GM03348 (cell line): Measurements from ENCODE around the gene CPXM1.
"Not testable (repeated sequence)": the region's sequence is repeated elsewhere in the genome, so short reads cannot be mapped to it uniquely, and the experiment has no call there.

Experiments
- DNase-seq: peaks from one replicate; pipeline ENCODE4 v3.0.0; 2012; ENCODE audit warnings: low spot score

Gene CPXM1

GRCh38 chr20:2820896-2821869, 20.8 kb upstream of the CPXM1 start:
- DNase-seq = no peak

DNA sequence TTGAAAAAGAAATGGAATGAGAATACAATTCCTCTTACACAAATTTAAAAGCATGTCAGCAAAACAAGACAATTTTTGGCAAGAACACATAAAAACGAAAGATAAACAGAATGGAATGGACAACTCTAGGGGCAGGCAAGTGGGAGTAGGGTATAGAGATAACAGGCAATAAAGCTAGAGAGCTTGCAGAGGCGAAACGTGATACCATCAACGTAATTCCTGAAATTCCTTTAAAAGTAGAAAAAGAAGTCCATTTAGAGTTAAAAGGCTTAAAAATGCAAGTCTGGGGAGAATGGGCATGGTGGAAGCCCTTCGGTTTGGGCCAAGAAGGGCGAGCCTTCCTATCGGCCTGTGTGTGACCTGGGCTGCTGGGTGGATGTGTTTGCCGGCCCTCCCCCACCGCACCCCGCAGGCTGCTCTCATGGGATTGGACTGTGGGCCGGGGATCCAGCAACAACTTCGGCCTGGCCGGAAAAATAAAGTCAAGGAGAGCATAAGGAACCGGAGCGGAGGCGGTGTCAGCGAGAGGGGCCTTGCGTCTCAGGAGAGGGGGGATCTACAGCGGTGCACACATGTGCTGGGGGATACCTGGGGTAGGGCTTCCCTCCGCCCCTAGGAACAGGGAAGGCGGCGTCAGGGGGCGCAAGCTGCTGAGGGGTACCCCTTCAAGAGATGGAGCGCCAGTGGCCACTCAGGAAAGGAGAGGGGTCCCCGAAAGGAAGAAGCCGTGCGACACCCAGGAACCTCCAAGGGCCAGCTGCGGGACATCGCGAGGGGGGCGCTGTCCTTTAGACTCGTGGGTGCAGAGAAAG, 19.9 kb upstream of the CPXM1 start:
- peak; percentile 45 for DNase-seq

- DNase-seq = peak; percentile 6
Observed at GRCh38 chr20:2817891-2818595, 17.6 kb upstream of the CPXM1 start.

GRCh38 chr20:2817341-2817726, 16.9 kb upstream of the CPXM1 start:
- no peak for DNase-seq

DNA sequence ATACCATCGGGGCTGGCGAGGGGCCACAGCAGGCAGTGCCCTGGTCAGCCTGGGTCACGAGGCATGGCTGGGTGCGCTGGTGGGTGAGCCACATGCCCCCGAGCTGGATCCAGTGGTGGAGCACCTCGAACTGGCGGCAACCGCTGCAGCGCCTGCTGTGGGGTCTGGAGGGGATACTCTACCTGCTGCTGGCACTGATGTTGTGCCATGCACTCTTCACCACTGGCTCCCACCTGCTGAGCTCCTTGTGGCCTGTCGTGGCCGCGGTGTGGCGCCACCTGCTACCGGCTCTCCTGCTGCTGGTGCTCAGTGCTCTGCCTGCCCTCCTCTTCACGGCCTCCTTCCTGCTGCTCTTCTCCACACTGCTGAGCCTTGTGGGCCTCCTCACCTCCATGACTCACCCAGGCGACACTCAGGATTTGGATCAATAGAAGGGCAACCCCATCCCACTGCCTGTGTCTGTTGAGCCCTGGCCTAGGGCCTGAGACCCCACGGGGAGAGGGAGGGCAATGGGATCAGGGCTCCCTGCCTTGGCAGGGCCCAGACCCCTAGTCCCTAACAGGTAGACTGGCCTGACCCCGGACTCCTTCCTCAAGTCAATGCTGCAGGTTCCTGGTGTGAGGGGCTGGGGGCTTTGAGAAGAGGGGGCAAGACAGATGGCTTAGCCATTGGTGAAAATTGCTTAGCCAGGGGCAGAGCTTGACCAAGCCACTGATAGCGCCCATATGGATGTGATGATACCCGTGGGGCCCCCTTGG, 16.3 kb upstream of the CPXM1 start:
- no peak for DNase-seq

- DNase-seq = no peak
Observed at GRCh38 chr20:2816030-2816582, 15.7 kb upstream of the CPXM1 start, which contains the start of gene TMEM239. TMEM239 (plus strand) TSS chr20:2816364; CDS start chr20:2816555, 191 bp downstream.

- DNase-seq = no peak
Observed at GRCh38 chr20:2815242-2815900, 14.9 kb upstream of the CPXM1 start.

GRCh38 chr20:2814587-2815051, 14.2 kb upstream of the CPXM1 start, which contains the start of gene C20orf141:
C20orf141 (plus strand) TSS chr20:2814987; CDS start chr20:2815185, 198 bp downstream.
- DNase-seq = peak; percentile 95

DNA sequence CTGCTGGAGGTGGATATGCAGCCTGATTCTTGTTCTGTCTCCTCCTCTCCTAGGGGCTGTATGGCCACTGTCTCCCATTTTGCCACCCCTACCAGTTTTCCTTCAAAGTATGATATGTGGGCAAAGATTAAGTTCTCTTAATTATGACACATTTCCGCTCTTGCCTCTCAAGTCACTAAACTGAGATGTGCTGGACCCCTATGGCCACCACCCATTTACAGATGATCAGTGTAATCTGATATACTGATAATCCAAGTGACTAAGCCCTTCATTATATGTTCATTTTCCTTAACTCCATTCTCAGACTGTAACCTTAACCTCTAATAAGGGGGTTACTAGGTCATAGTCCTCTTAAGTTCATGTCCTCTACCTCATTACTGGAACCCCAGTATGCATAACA, 13.6 kb upstream of the CPXM1 start:
- DNase-seq = no peak

DNA sequence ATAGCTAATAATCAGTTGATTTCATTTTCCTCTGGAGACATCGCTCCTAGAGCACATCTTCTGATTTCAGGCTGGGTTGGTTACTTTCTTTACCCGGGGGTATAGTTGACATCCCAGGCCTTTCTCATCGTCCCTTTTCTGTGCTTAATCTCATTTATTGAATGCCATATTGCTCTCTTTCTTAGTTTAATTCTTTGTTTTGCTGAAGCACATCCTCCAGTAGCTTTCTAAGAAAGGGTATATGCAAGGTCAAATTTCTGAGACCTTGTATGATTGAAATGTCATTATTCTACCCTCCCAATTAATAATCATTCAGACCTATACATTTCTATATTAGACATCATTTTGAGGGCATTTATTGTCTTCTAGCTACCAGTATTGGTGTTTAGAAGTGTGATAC, 11.8 kb upstream of the CPXM1 start:
- DNase-seq = no peak

DNA sequence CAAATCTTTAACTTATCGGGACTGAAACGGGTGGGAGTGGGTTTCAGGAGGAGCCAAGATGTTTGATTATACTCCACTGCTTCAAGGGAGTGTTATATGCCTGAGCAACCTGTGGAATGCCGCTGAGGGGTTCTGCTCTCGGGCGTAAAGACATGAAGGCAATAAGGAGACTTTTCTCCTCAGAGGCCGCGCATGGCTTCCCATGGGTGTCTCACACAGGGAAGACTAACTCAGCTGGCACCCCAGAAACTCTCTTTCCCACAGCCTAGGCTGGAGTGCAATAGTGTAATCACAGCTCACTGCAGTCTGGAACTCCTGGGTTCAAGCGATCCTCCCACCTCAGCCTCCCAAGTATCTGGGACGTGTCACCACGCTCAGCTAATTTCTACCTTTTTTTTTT, 9.3 kb upstream of the CPXM1 start:
- no peak for DNase-seq

GRCh38 chr20:2807929-2808328, 7.5 kb upstream of the CPXM1 start:
- DNase-seq = not testable (repeated sequence)

DNA sequence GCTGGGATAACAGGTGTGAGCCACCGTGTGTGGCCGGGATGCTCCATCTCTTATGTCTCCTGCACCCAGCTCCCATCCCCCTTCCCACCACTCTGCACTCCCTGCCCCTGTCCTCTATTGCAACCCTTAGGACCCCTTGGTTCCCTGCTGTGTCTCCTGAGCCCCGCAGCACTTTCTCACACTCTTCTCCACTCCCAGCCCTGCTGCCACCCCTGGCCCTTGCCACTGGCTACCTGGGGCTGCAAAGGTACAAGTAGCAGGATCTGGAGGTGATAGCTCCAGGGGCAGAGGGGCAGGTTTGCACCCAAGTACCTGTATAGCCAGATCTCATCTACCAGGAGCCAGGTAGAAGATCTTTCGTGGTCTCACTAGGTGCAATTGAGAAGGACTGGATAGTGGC, 6.6 kb upstream of the CPXM1 start:
- DNase-seq = no peak

- no peak for DNase-seq
Observed at GRCh38 chr20:2806351-2806701, 5.9 kb upstream of the CPXM1 start.

- no peak for DNase-seq
Observed at GRCh38 chr20:2805689-2806350, 5.4 kb upstream of the CPXM1 start.

- DNase-seq = peak; percentile 64
Observed at GRCh38 chr20:2804852-2805688, 4.6 kb upstream of the CPXM1 start.

- DNase-seq = no peak
Observed at GRCh38 chr20:2804041-2804828, 3.8 kb upstream of the CPXM1 start.

GRCh38 chr20:2801286-2801728, 880 bp upstream of the CPXM1 start:
- DNase-seq = no peak
